ENCODE data around the gene SERP2.

The SERP2 gene

DNA sequence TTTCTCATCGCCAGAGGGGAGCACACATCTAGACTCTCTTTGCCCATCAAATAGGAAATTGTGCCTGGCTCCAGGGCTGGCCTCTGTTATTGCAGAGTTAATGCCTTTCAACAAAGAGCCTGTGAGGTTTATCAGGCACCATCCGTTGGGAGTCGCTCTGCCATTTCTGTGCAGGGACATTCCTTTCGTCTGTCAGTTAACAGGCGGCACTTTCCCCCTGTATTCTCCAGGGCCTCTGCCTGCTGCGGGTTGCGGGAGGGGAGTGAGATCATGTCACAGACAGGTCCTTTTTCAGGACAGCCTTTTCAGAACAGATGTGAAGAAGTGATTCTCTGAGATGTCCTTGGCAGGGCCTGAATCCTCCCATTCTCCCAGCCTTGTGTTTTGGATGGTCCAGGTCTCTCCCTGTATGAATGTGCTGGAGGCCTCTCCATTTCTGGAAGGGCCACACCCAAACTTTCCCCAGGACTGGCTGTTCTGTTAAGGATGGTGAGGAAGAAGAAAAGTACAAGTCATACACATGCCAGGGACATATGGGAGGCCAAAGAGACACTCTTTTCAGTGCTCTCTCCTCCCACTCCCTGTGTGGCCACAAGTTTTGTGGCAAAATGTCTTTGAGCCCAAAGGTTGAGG lies 14.9 kb downstream of the SERP2 start:
- DNase-seq (no peak), ATAC-seq (replicated peaks) (no peak)
- no peak overlapping the region for H3K27ac Mint-ChIP-seq
- H3K9me3 Mint-ChIP-seq: no peaks in the 10 kb centered on the region
- H3K27me3 Mint-ChIP-seq: peaks cover 0 to 6% of the 10 kb centered on the region in 2 donors
- H3K36me3 Mint-ChIP-seq: peaks cover 0 to 2% of the 10 kb centered on the region in 2 donors
- H3K4me1 Mint-ChIP-seq: peaks cover 0 to 19% of the 10 kb centered on the region in 2 donors
- no peak overlapping the region for H3K4me3 Mint-ChIP-seq

- ATAC-seq (replicated peaks) (peak in 1 of 2 donors; percentile 33), DNase-seq (no peak)
- no peak overlapping the region for H3K27ac Mint-ChIP-seq
- peaks cover 0 to 6% of the 10 kb centered on the region in 2 donors for H3K27me3 Mint-ChIP-seq
- no peaks in the 10 kb centered on the region for H3K9me3 Mint-ChIP-seq
- H3K36me3 Mint-ChIP-seq: peaks cover 0 to 2% of the 10 kb centered on the region in 2 donors
- peaks cover 0 to 19% of the 10 kb centered on the region in 2 donors for H3K4me1 Mint-ChIP-seq
- H3K4me3 Mint-ChIP-seq: no peak overlapping the region
Observed at GRCh38 chr13:44389060-44389666, 15.5 kb downstream of the SERP2 start.

DNA sequence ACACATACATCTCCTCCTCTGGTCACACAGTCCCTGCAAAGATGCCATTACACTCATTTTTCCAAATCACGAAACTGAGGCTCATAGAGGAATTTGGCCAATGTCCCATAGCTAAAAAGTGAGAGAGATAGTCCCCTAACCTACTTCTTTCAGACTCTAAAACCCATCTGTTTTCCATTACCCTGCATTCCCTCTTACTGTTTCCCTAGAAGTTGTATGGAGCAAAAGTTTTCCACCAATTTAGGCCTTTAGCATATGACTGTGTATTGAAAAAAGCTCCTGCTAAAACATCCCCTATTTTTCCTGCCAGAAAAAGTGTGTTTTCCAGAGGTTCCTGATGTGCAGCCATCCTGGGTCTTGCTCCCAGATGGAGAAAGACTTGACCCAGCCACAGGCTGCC lies 16.3 kb downstream of the SERP2 start:
- Mint-ChIP-seq H3K9me3 (no peaks in the 10 kb centered on the region), H3K4me1 (peaks cover 0 to 19% of the 10 kb centered on the region in 2 donors), H3K27me3 (peaks cover 0 to 6% of the 10 kb centered on the region in 2 donors), H3K4me3 (no peak overlapping the region), H3K36me3 (peaks cover 0 to 2% of the 10 kb centered on the region in 2 donors), H3K27ac (no peak overlapping the region)
- ATAC-seq (replicated peaks) (no peak), DNase-seq (no peak)

DNA sequence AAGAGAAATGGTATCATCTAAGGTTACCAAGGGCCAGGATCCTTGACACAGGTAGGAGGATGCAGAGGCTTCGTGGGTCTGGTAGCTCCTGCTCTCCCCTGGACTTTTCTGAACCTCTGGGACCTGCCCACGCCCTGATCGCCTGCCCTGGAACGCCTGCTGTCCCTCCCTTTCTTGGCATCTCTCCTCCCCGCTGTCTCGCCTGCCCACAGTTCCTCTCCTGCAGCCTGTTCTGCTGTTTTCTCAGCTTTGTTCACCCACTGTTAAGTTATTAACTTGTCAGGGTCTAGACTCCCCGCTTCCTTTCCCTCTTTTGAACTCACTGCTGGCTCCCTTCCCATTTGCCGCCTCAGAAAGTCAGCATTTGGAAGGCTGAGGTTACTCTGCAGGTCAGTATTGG lies 19.8 kb downstream of the SERP2 start:
- no peak overlapping the region for H3K27ac Mint-ChIP-seq
- ATAC-seq (replicated peaks) (no peak), DNase-seq (no peak)
- H3K9me3 Mint-ChIP-seq: no peaks in the 10 kb centered on the region
- peaks cover under 1 to 6% of the 10 kb centered on the region in 2 donors for H3K27me3 Mint-ChIP-seq
- no peak overlapping the region for H3K4me3 Mint-ChIP-seq
- H3K36me3 Mint-ChIP-seq: peaks cover 0 to 2% of the 10 kb centered on the region in 2 donors
- peaks cover 0 to 11% of the 10 kb centered on the region in 2 donors for H3K4me1 Mint-ChIP-seq

- peaks cover 0 to 1% of the 10 kb centered on the region in 2 donors for H3K4me1 Mint-ChIP-seq
- no peak overlapping the region for H3K27ac Mint-ChIP-seq
- H3K9me3 Mint-ChIP-seq: no peaks in the 10 kb centered on the region
- H3K4me3 Mint-ChIP-seq: no peak overlapping the region
- ATAC-seq (replicated peaks): no peak
- DNase-seq: no peak
- H3K27me3 Mint-ChIP-seq: peaks cover 6 to 9% of the 10 kb centered on the region in 2 donors
- peaks cover 0 to 2% of the 10 kb centered on the region in 2 donors for H3K36me3 Mint-ChIP-seq
Observed at GRCh38 chr13:44394658-44395057, 21.0 kb downstream of the SERP2 start.

- peaks cover 6 to 9% of the 10 kb centered on the region in 2 donors for H3K27me3 Mint-ChIP-seq
- peaks cover 0 to 2% of the 10 kb centered on the region in 2 donors for H3K36me3 Mint-ChIP-seq
- ATAC-seq (replicated peaks): no peak
- no peak overlapping the region for H3K4me3 Mint-ChIP-seq
- no peak for DNase-seq
- H3K4me1 Mint-ChIP-seq: no peaks in the 10 kb centered on the region
- no peak overlapping the region for H3K27ac Mint-ChIP-seq
- H3K9me3 Mint-ChIP-seq: no peaks in the 10 kb centered on the region
Observed at GRCh38 chr13:44395976-44396694, 22.5 kb downstream of the SERP2 start.

GRCh38 chr13:44396701-44397580 lies 23.3 kb downstream of the SERP2 start:
- DNase-seq (no peak), ATAC-seq (replicated peaks) (no peak)
- H3K27ac Mint-ChIP-seq: no peak overlapping the region
- H3K4me3 Mint-ChIP-seq: no peak overlapping the region
- no peaks in the 10 kb centered on the region for H3K9me3 Mint-ChIP-seq
- H3K36me3 Mint-ChIP-seq: peaks cover 0 to 2% of the 10 kb centered on the region in 2 donors
- H3K27me3 Mint-ChIP-seq: peaks cover 6 to 9% of the 10 kb centered on the region in 2 donors
- no peaks in the 10 kb centered on the region for H3K4me1 Mint-ChIP-seq

GRCh38 chr13:44397766-44398223 lies 24.2 kb downstream of the SERP2 start:
- DNase-seq: no peak
- H3K27me3 Mint-ChIP-seq: peaks cover 3 to 9% of the 10 kb centered on the region in 2 donors
- H3K27ac Mint-ChIP-seq: no peak overlapping the region
- no peak for ATAC-seq (replicated peaks)
- H3K4me1 Mint-ChIP-seq: no peaks in the 10 kb centered on the region
- H3K4me3 Mint-ChIP-seq: no peak overlapping the region
- H3K9me3 Mint-ChIP-seq: no peaks in the 10 kb centered on the region
- H3K36me3 Mint-ChIP-seq: no peaks in the 10 kb centered on the region

DNA sequence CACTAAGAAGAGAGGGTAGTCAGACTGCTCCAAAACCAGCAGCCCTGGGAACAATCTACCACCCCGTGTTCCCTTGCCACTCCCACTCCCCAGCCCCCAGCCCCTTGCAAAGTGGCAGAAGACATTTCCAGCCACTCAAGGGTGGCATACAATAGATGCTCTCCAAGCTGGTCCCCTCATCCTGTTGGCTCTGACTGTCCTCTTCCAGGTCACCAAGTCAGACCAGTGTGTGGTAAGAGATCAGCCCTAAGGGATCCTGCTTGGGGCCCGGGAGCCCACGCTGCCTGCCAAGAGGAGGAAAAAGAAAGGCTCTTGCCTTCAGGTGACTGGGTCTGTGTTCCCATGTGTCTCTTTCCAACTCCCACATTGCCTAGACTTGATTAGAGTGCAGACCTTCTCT lies 25.0 kb downstream of the SERP2 start:
- H3K4me1 Mint-ChIP-seq: no peaks in the 10 kb centered on the region
- no peaks in the 10 kb centered on the region for H3K9me3 Mint-ChIP-seq
- H3K4me3 Mint-ChIP-seq: no peak overlapping the region
- DNase-seq (no peak), ATAC-seq (replicated peaks) (no peak)
- no peak overlapping the region for H3K27ac Mint-ChIP-seq
- H3K36me3 Mint-ChIP-seq: no peaks in the 10 kb centered on the region
- H3K27me3 Mint-ChIP-seq: peaks cover under 1 to 9% of the 10 kb centered on the region in 2 donors

DNA sequence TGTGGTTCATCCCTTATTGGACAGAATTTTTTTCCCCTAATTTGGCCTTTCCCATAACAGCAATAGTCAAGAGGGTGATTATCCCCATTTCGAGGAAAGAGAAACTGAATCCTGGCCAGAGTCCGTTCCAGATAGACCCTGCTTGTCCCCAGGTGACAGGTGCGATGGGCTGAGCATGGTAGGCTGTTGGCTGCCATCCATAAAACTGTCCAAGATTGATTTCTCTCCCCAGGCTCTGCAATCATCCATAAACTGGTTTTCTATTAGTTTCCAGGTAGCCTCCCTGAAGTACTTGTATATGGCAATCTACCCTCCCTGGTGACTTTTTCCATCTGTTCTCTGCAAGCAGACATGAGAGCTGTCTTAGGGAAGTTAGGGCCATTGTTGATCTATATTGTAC lies 25.4 kb downstream of the SERP2 start:
- H3K9me3 Mint-ChIP-seq: no peaks in the 10 kb centered on the region

GRCh38 chr13:44400736-44401135 lies 27.1 kb downstream of the SERP2 start:
- no peak for ATAC-seq (replicated peaks)
- no peak for DNase-seq
- Mint-ChIP-seq H3K4me3 (no peak overlapping the region), H3K27me3 (peaks cover 10 to 20% of the 10 kb centered on the region in 2 donors), H3K9me3 (no peaks in the 10 kb centered on the region), H3K36me3 (no peaks in the 10 kb centered on the region), H3K27ac (no peak overlapping the region), H3K4me1 (no peaks in the 10 kb centered on the region)

More for the DNA sequence above, 25.4 kb downstream of the SERP2 start:
- H3K27ac Mint-ChIP-seq: no peak overlapping the region
- ATAC-seq (replicated peaks) (no peak), DNase-seq (no peak)
- H3K27me3 Mint-ChIP-seq: peaks cover 5 to 13% of the 10 kb centered on the region in 2 donors
- no peaks in the 10 kb centered on the region for H3K4me1 Mint-ChIP-seq
- no peaks in the 10 kb centered on the region for H3K36me3 Mint-ChIP-seq
- no peak overlapping the region for H3K4me3 Mint-ChIP-seq

DNA sequence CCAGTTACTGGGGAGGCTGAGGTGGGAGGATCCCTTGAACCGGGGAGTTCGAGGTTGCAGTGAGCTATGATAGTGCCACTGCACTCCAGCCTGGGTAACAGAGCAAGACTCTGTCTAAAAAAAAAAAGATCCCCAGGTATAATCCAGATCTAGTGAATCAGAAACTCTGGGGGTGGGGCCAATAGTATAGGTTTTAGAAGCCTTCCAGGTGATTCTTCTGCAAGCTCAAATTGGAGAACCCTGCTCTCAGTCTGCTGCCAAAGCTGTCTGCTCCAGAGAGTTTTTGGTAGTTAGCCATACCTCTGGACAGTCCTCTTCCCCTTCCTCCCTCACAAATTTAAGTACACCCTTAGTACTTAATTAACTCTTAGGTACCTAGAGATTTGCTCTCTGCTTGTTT lies 28.0 kb downstream of the SERP2 start:
- H3K27ac Mint-ChIP-seq: no peak overlapping the region
- DNase-seq (no peak), ATAC-seq (replicated peaks) (no peak)
- H3K36me3 Mint-ChIP-seq: no peaks in the 10 kb centered on the region
- H3K27me3 Mint-ChIP-seq: peaks cover 16 to 22% of the 10 kb centered on the region in 2 donors
- H3K4me3 Mint-ChIP-seq: no peak overlapping the region
- no peaks in the 10 kb centered on the region for H3K4me1 Mint-ChIP-seq
- no peaks in the 10 kb centered on the region for H3K9me3 Mint-ChIP-seq

DNA sequence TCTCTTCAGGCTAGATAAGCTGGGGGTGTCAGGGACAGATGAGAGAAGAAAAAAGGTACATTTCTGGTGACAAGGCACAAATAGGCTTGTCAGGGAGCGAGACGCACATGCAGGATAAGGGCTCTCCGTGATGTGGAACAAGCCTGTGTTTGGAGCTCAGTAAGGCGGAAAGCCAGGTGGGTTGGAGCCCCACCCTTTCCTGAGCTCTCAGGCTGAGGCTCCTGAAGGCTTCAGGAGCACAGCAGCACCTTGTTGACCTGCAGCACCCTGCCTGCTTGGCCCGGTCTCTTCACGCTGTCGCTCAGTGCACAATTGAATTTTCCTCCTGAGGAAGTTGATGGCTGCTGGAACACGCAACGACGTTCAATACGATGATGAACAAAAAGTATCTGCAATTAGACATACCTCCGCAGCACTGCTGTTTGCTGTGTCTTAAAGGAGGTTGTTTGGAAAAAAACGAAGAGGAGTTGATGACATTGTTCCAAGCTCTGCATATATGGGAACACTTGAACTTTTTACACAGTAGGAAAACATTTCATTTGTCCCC lies 29.3 kb downstream of the SERP2 start:
- peaks cover 21 to 27% of the 10 kb centered on the region in 2 donors for H3K27me3 Mint-ChIP-seq
- no peak for DNase-seq
- no peak overlapping the region for H3K27ac Mint-ChIP-seq
- no peaks in the 10 kb centered on the region for H3K4me1 Mint-ChIP-seq
- H3K36me3 Mint-ChIP-seq: no peaks in the 10 kb centered on the region
- H3K9me3 Mint-ChIP-seq: no peaks in the 10 kb centered on the region
- no peak overlapping the region for H3K4me3 Mint-ChIP-seq
- no peak for ATAC-seq (replicated peaks)

Data from stimulated activated naive B cell treated with anti-CD40 and anti-IgM and Interleukin-4, amounts not matched to agents 10 μg/mL and 1 μg/mL and 100 μg/mL, for 72 hours (primary cell).